ENCODE results near the gene KRT24. TPM values are rescaled to one million over a fixed set of nuclear protein-coding genes. Genes with fewer than 3 reads are reported as not detected.

The KRT24 gene
- total RNA-seq, 1 experiment from 2014 or later, result not detected

- Histone ChIP-seq H3K9me3 (ENCODE audit: control insufficient read depth, insufficient read depth, low read depth, low read length) (no peaks in the 10 kb centered on the region), H3K4me1 (ENCODE audit: control insufficient read depth, insufficient read depth, low read length) (no peaks in the 10 kb centered on the region), H3K27me3 (ENCODE audit: control insufficient read depth, insufficient read depth, low read length) (peaks cover 7% of the 10 kb centered on the region; the same call in 1 of the 2 replicates), H3K4me3 (ENCODE audit: low read depth in 2 of 2, low read length in 2 of 2) (no peak overlapping the region), H3K36me3 (ENCODE audit: control insufficient read depth, insufficient read depth, low read length) (no peaks in the 10 kb centered on the region), H3K27ac (ENCODE audit: low read length) (no peak overlapping the region)
- no peak for TF ChIP-seq POLR2AphosphoS5 (IDR thresholded peaks at IDR 0.05; ENCODE audit: low read depth, low read length)
- no peak for TF ChIP-seq REST (IDR thresholded peaks at IDR 0.05; ENCODE audit: insufficient read depth in 1 of 2, low read depth in 2 of 2, low read length in 1 of 2)
- TF ChIP-seq SIN3A (IDR thresholded peaks at IDR 0.05; ENCODE audit: borderline replicate concordance, insufficient read depth, low read depth, low read length), result no peak
- no peak for TF ChIP-seq CTCF (IDR thresholded peaks at IDR 0.05)
- no peak for TF ChIP-seq TCF7L2 (IDR thresholded peaks at IDR 0.05; ENCODE audit: low read depth, low read length)
- no TSS peak for BruUV-seq (replicated peaks)
- CTCF ChIA-PET, result no interaction called here
- ATAC-seq (no peak), DNase-seq (ENCODE audit: low read depth, low spot score) (no peak)
- intact Hi-C loops (cut with micrococcal nuclease; ENCODE audit: unreplicated experiment), result no loop called here
- in situ Hi-C loops (cut with HindIII; ENCODE audit: low pct_unique_long_range_greater_than_20kb, low sequenced_read_pairs), result no loop called here
- POLR2A ChIA-PET, result interaction anchor here (0.6 kb wide), 1 partner anchor 485 kb away, joined by 3 read pairs; no protein-coding TSS in a partner anchor
Measured at GRCh38 chr17:40687106-40687505, 16.4 kb downstream of the KRT24 start.

- Histone ChIP-seq H3K27ac (ENCODE audit: low read length) (no peak overlapping the region), H3K27me3 (ENCODE audit: control insufficient read depth, insufficient read depth, low read length) (peaks cover 7% of the 10 kb centered on the region; the same call in 1 of the 2 replicates), H3K36me3 (ENCODE audit: control insufficient read depth, insufficient read depth, low read length) (no peaks in the 10 kb centered on the region), H3K4me3 (ENCODE audit: low read depth in 2 of 2, low read length in 2 of 2) (no peak overlapping the region), H3K9me3 (ENCODE audit: control insufficient read depth, insufficient read depth, low read depth, low read length) (no peaks in the 10 kb centered on the region), H3K4me1 (ENCODE audit: control insufficient read depth, insufficient read depth, low read length) (no peaks in the 10 kb centered on the region)
- POLR2A ChIA-PET, result no interaction called here
- TF ChIP-seq REST (IDR thresholded peaks at IDR 0.05; ENCODE audit: insufficient read depth in 1 of 2, low read depth in 2 of 2, low read length in 1 of 2) (no peak), POLR2AphosphoS5 (IDR thresholded peaks at IDR 0.05; ENCODE audit: low read depth, low read length) (no peak), SIN3A (IDR thresholded peaks at IDR 0.05; ENCODE audit: borderline replicate concordance, insufficient read depth, low read depth, low read length) (no peak), TCF7L2 (IDR thresholded peaks at IDR 0.05; ENCODE audit: low read depth, low read length) (no peak), CTCF (IDR thresholded peaks at IDR 0.05) (no peak)
- CTCF ChIA-PET, result no interaction called here
- intact Hi-C loops (cut with micrococcal nuclease; ENCODE audit: unreplicated experiment) (no loop called here), in situ Hi-C loops (cut with HindIII; ENCODE audit: low pct_unique_long_range_greater_than_20kb, low sequenced_read_pairs) (no loop called here)
- BruUV-seq (replicated peaks), result no TSS peak
- no peak for DNase-seq (ENCODE audit: low read depth, low spot score)
- ATAC-seq, result no peak
Measured at GRCh38 chr17:40686192-40686591, 17.4 kb downstream of the KRT24 start.

All from Panc1 (cell line).